Limb (tissue), 2 donors: ENCODE data around the gene CCNY.
A peak's percentile ranks its signal among the peaks of the same experiment; 100 is the strongest.
"Not testable (repeated sequence)": the region's sequence is repeated elsewhere in the genome, so short reads cannot be mapped to it uniquely, and the experiment has no call there.

Experiments used
- DNase-seq, 2 donors: peaks; one replicate each; pipeline ENCODE4 v3.0.0-alpha.2; 2016; ENCODE audit errors: extremely low spot score in 2 of 2

Gene CCNY

GRCh38 chr10:35336084-35336831, at the start of gene CCNY:
Gene CCNY (plus strand): TSS chr10:35336509. CDS start chr10:35337054, 545 bp downstream.
- DNase-seq = peak; percentile 60 to 91

GRCh38 chr10:35289198-35289597, 47.1 kb upstream of the CCNY start:
- no peak for DNase-seq

GRCh38 chr10:35294506-35294905, 41.8 kb upstream of the CCNY start:
- no peak for DNase-seq

- no peak for DNase-seq
Measured at GRCh38 chr10:35299016-35299415, 37.3 kb upstream of the CCNY start.

GRCh38 chr10:35300063-35300699, 36.1 kb upstream of the CCNY start:
- DNase-seq = no peak

GRCh38 chr10:35304649-35305048, 31.7 kb upstream of the CCNY start:
- DNase-seq = no peak

GRCh38 chr10:35306852-35307251, 29.5 kb upstream of the CCNY start:
- peak in 1 of 2 donors; percentile 34 for DNase-seq

GRCh38 chr10:35307297-35307696, 29.0 kb upstream of the CCNY start:
- DNase-seq = no peak

GRCh38 chr10:35308809-35309208, 27.5 kb upstream of the CCNY start:
- DNase-seq = no peak

GRCh38 chr10:35314142-35314541, 22.2 kb upstream of the CCNY start:
- not testable (repeated sequence) for DNase-seq

- DNase-seq = not testable (repeated sequence)
Measured at GRCh38 chr10:35315235-35315634, 21.1 kb upstream of the CCNY start.

GRCh38 chr10:35316218-35316967, 19.9 kb upstream of the CCNY start:
- DNase-seq = no peak

- DNase-seq = no peak
Measured at GRCh38 chr10:35318551-35318950, 17.8 kb upstream of the CCNY start.

- no peak for DNase-seq
Measured at GRCh38 chr10:35320341-35320740, 16.0 kb upstream of the CCNY start.

- DNase-seq = no peak
Measured at GRCh38 chr10:35322636-35323035, 13.7 kb upstream of the CCNY start.

- no peak for DNase-seq
Measured at GRCh38 chr10:35324196-35324595, 12.1 kb upstream of the CCNY start.

GRCh38 chr10:35326466-35327235, 9.7 kb upstream of the CCNY start:
- no peak for DNase-seq

GRCh38 chr10:35327790-35328403, 8.4 kb upstream of the CCNY start:
- no peak for DNase-seq

- no peak for DNase-seq
Measured at GRCh38 chr10:35328404-35329037, 7.8 kb upstream of the CCNY start.

GRCh38 chr10:35329520-35329919, 6.8 kb upstream of the CCNY start:
- DNase-seq = no peak
